Breast epithelium (tissue), 4 donors: ENCODE results near the gene RNF123. TPM values are rescaled to one million over a fixed set of nuclear protein-coding genes. Genes with fewer than 3 reads are reported as not detected.

Experiments
- DNase-seq, 2 donors: peaks; one replicate each; pipeline ENCODE4 v3.0.0-alpha.2; 2019; ENCODE audit warnings: low spot score in 2 of 2
- H3K27ac ChIP-seq, 2 donors: fragments of 200-600 bp; sonication (generic) in 1 of 2; one replicate each; pipeline ENCODE4 v1.5.1; 2016 to 2019; ENCODE audit warnings: mild to moderate bottlenecking in 1 of 2
- H3K27me3 ChIP-seq, 2 donors: fragments of 200-600 bp; sonication (generic) in 1 of 2; one replicate each; pipeline versions ENCODE4 v1.5.1 to v1.6.0; 2017 to 2019; ENCODE audit warnings: control low read depth in 1 of 2, mild to moderate bottlenecking in 1 of 2
- H3K36me3 ChIP-seq: fragments of 200-600 bp; one replicate; pipeline ENCODE4 v1.5.1; 2019
- H3K4me1 ChIP-seq, 2 donors: fragments of 200-600 bp; sonication (generic); one replicate each; pipeline ENCODE4 v1.5.1; 2016 to 2019; ENCODE audit warnings: control low read depth in 1 of 2
- H3K4me3 ChIP-seq, 3 donors: fragments of 200-600 bp; sonication (generic); 1 replicate in 2 of 3; 2 replicates in 1 of 3; pipeline ENCODE4 v1.5.1; 2016 to 2019; ENCODE audit warnings: mild to moderate bottlenecking in 3 of 3, moderate library complexity in 2 of 3
- H3K9me3 ChIP-seq, 2 donors: fragments of 200-600 bp; sonication (generic) in 1 of 2; one replicate each; pipeline ENCODE4 v1.5.1; 2016 to 2019; ENCODE audit warnings: control low read depth in 1 of 2
- POLR2A ChIP-seq: fragments of 450-650 bp; IDR thresholded peaks from one replicate; pipeline ENCODE4 v1.6.1; 2016; ENCODE audit warnings: antibody characterized with exemption, mild to moderate bottlenecking, moderate library complexity
- POLR2AphosphoS5 ChIP-seq, 3 donors: sonication (generic); formaldehyde crosslinking; IDR thresholded peaks; one replicate each; pipeline ENCODE4 v1.6.1; 2017; ENCODE audit warnings: antibody characterized with exemption in 3 of 3
- intact Hi-C: fragments of 100-400 bp; cut with DNase I; formaldehyde crosslinking; loops from one replicate; pipeline ENCODE4 v1.15.1; 2023; ENCODE audit warnings: low total_unique reads
- total RNA-seq, 3 donors: library from RNA; depleted of rRNA; stranded (reverse); fragments of >200 nt; gene quantifications; one replicate each; pipeline ENCODE4 v1.1.0, GENCODE V29; 2016
- TF ChIP-seq, protein P1 (sequence below), 3 donors: fragments of 450-650 bp; IDR thresholded peaks; one replicate each; pipeline ENCODE4 v1.5.1; 2016 to 2017; ENCODE audit warnings: antibody characterized with exemption in 3 of 3, mild to moderate bottlenecking in 3 of 3, moderate library complexity in 3 of 3

Gene RNF123
- total RNA-seq = 10 to 100 TPM; 22.1 to 29.8 (median 26.2) TPM

DNA sequence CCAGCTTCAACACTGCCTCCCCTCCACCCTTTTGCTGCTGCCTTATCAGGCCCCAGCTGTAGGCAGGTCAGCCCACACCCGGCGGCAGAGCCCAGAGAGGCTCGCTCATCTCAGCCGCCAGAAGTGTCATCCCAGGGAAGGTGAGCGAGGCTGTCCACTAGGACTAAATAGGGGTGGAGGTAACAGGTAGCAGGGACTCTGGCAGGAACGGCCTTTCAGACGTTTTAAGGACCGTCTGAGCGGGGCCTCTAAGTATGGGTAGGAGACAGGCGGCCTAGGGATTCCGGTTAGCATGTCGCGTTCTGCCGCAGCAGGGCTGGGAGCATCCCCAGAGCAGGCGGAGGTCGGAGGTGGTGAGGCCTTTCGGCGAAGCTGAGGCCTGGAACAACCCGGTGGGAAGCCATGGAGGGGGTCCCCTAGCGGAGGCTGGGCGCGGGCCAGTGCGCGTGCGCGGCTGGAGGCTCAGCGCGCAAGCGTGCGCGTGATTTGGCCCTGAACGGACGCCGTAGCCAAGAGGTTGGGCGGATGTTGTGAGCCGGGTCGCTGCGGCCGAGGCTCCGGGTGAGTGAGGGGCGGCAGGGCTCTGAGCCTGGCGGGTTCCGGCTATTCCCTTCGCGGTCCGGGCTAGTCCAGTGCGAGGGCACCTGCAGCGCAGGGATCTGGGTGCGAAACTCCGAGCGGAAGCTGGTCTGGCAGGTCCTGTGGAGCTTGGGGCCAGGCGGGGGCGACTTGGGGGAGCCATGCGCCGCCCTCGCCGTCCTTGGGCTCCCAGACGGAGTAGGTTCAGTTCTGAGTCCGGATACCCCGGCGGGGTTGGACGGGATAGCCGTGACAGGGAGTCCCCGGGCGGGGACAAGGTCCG, at the start of gene RNF123, which contains the start of gene MST1:
RNF123 (plus strand) TSS at position 512 of the 862 bp plus-strand sequence. CDS start 1,609 bp downstream, outside the sequence.
MST1 (minus strand) TSS at position 429 of the 862 bp plus-strand sequence. CDS start 783 bp downstream, outside the sequence.
- DNase-seq = peak; percentile 61 to 79
- H3K36me3 ChIP-seq = no peaks in the 10 kb centered on the region
- peak in 2 of 3 donors; percentile 48 to 49 for TF ChIP-seq POLR2AphosphoS5 (IDR thresholded peaks at IDR 0.05)
- TF ChIP-seq, protein P1, sequence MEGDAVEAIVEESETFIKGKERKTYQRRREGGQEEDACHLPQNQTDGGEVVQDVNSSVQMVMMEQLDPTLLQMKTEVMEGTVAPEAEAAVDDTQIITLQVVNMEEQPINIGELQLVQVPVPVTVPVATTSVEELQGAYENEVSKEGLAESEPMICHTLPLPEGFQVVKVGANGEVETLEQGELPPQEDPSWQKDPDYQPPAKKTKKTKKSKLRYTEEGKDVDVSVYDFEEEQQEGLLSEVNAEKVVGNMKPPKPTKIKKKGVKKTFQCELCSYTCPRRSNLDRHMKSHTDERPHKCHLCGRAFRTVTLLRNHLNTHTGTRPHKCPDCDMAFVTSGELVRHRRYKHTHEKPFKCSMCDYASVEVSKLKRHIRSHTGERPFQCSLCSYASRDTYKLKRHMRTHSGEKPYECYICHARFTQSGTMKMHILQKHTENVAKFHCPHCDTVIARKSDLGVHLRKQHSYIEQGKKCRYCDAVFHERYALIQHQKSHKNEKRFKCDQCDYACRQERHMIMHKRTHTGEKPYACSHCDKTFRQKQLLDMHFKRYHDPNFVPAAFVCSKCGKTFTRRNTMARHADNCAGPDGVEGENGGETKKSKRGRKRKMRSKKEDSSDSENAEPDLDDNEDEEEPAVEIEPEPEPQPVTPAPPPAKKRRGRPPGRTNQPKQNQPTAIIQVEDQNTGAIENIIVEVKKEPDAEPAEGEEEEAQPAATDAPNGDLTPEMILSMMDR (IDR thresholded peaks at IDR 0.05) = no peak
- H3K27me3 ChIP-seq = no peaks in the 10 kb centered on the region
- peak within 1 kb of the TSS; percentile 86 to 89 (median 88) for H3K4me3 ChIP-seq
- peak within 1 kb of the TSS; percentile 84 to 87 for H3K27ac ChIP-seq
- peaks cover 0 to 3% of the 10 kb centered on the region in 2 donors for H3K4me1 ChIP-seq
- intact Hi-C loops = no loop called here
- H3K9me3 ChIP-seq = no peaks in the 10 kb centered on the region

DNA sequence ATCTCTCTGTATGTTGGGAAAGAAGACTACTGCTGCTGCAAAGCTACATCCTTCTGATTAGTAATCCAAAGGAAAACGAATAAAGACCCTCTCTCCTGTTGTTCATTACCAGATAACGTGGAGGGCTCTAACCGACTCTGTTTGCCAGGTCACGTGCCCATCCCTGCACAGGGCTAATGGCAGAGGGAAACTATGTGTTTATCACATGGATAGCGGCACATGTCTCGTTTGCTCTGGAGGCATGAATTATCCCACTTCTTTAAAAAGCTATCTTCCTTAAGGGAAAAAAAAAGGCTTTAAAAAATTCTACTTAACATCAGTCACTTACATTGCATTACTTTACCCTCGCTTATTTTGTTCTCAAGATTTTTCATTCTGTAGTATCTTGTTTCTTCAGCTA, 48.1 kb upstream of the RNF123 start:
- no peak overlapping the region for H3K4me3 ChIP-seq
- TF ChIP-seq POLR2A (no peak), POLR2AphosphoS5 (IDR thresholded peaks at IDR 0.05) (no peak)
- TF ChIP-seq, protein P1 (IDR thresholded peaks at IDR 0.05) = no peak
- H3K27me3 ChIP-seq = no peaks in the 10 kb centered on the region
- no peaks in the 10 kb centered on the region for H3K4me1 ChIP-seq
- no peaks in the 10 kb centered on the region for H3K36me3 ChIP-seq
- intact Hi-C loops = no loop called here
- no peak overlapping the region for H3K27ac ChIP-seq
- DNase-seq = no peak
- no peaks in the 10 kb centered on the region for H3K9me3 ChIP-seq

- no peaks in the 10 kb centered on the region for H3K36me3 ChIP-seq
- TF ChIP-seq, protein P1 (IDR thresholded peaks at IDR 0.05) = no peak
- TF ChIP-seq POLR2A (no peak), POLR2AphosphoS5 (IDR thresholded peaks at IDR 0.05) (no peak)
- H3K4me3 ChIP-seq = no peak overlapping the region
- H3K4me1 ChIP-seq = no peaks in the 10 kb centered on the region
- intact Hi-C loops = no loop called here
- H3K27ac ChIP-seq = no peak overlapping the region
- no peaks in the 10 kb centered on the region for H3K9me3 ChIP-seq
- no peak for DNase-seq
- no peaks in the 10 kb centered on the region for H3K27me3 ChIP-seq
Observed at GRCh38 chr3:49641921-49642707, 47.2 kb upstream of the RNF123 start.

DNA sequence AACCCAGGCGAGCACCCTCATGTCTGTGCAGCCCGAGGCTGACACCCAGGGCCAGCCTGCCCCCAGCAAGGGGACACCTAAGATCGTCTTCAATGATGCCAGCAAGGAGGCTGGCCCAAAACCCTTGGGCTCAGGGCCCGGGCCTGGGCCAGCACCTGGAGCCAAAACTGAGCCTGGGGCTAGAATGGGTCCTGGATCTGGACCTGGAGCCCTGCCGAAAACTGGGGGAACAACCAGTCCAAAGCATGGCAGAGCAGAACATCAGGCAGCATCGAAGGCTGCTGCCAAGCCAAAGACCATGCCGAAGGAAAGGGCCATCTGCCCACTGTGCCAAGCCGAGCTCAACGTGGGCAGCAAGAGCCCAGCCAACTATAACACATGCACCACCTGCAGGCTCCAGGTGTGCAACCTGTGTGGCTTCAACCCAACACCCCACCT, 46.6 kb upstream of the RNF123 start:
- DNase-seq = no peak
- no peaks in the 10 kb centered on the region for H3K9me3 ChIP-seq
- no peaks in the 10 kb centered on the region for H3K4me1 ChIP-seq
- no peaks in the 10 kb centered on the region for H3K36me3 ChIP-seq
- TF ChIP-seq, protein P1 (IDR thresholded peaks at IDR 0.05) = no peak
- TF ChIP-seq POLR2A = no peak
- no peak for TF ChIP-seq POLR2AphosphoS5 (IDR thresholded peaks at IDR 0.05)
- no peak overlapping the region for H3K27ac ChIP-seq
- intact Hi-C loops = no loop called here
- H3K27me3 ChIP-seq = no peaks in the 10 kb centered on the region
- H3K4me3 ChIP-seq = no peak overlapping the region
